GM12875 (cell line): Measurements from ENCODE around the gene SAMD4A.

Experiments
- H3K4me3 ChIP-seq: one replicate; pipeline ENCODE4 v1.5.1; 2011; ENCODE audit warnings: low read depth, low read length, control low read depth
- CTCF ChIP-seq: IDR thresholded peaks from 2 replicates; pipeline ENCODE4 v1.5.1; 2011; ENCODE audit warnings: low read depth, mild to moderate bottlenecking, control low read depth, inconsistent platforms, low read length, moderate library complexity, borderline replicate concordance; ENCODE audit not compliant: insufficient read depth

SAMD4A gene

GRCh38 chr14:54649056-54649455 is 82.1 kb downstream of the SAMD4A start:
- no peak overlapping the region for H3K4me3 ChIP-seq

GRCh38 chr14:54650331-54650958 is 83.5 kb downstream of the SAMD4A start:
- no peak overlapping the region for H3K4me3 ChIP-seq
- no peak for TF ChIP-seq CTCF

More at GRCh38 chr14:54649056-54649455, 82.1 kb downstream of the SAMD4A start:
- no peak for TF ChIP-seq CTCF

GRCh38 chr14:54650959-54651351 is 84.0 kb downstream of the SAMD4A start:
- TF ChIP-seq CTCF = no peak
- no peak overlapping the region for H3K4me3 ChIP-seq

GRCh38 chr14:54651649-54652048 is 84.7 kb downstream of the SAMD4A start:
- no peak for TF ChIP-seq CTCF
- no peak overlapping the region for H3K4me3 ChIP-seq

- TF ChIP-seq CTCF = no peak
- H3K4me3 ChIP-seq = no peak overlapping the region
Measured at GRCh38 chr14:54652188-54652587, 85.3 kb downstream of the SAMD4A start.

GRCh38 chr14:54652605-54653052 is 85.7 kb downstream of the SAMD4A start:
- no peak overlapping the region for H3K4me3 ChIP-seq
- TF ChIP-seq CTCF = no peak

GRCh38 chr14:54653712-54654469 is 87.0 kb downstream of the SAMD4A start:
- no peak for TF ChIP-seq CTCF

More at GRCh38 chr14:54653712-54654469, 87.0 kb downstream of the SAMD4A start:
- H3K4me3 ChIP-seq = no peak overlapping the region
